IPS-15b (cell line): ENCODE data around the gene ROGDI.
A peak's percentile ranks its signal among the peaks of the same experiment; 100 is the strongest.

Experiments
- H3K27me3 ChIP-seq: one replicate; pipeline ENCODE4 v1.6.1; 2013; ENCODE audit warnings: low read length; ENCODE audit not compliant: control insufficient read depth, insufficient read depth
- H3K36me3 ChIP-seq: one replicate; pipeline ENCODE4 v1.6.1; 2013; ENCODE audit warnings: low read length; ENCODE audit not compliant: control insufficient read depth, insufficient read depth
- H3K4me1 ChIP-seq: one replicate; pipeline ENCODE4 v1.6.1; 2013; ENCODE audit warnings: mild to moderate bottlenecking, low read length; ENCODE audit not compliant: control insufficient read depth, insufficient read depth
- H3K4me3 ChIP-seq: one replicate; pipeline ENCODE4 v1.5.1; 2013; ENCODE audit warnings: low read depth, low read length
- H3K9ac ChIP-seq: one replicate; pipeline ENCODE4 v1.6.1; 2013; ENCODE audit warnings: low read depth, mild to moderate bottlenecking, low read length
- H3K9me3 ChIP-seq: one replicate; pipeline ENCODE4 v1.6.1; 2013; ENCODE audit warnings: mild to moderate bottlenecking, low read length; ENCODE audit not compliant: control insufficient read depth, insufficient read depth

The ROGDI gene

GRCh38 chr16:4811773-4812172, 9.3 kb upstream of the ROGDI start:
- Histone ChIP-seq H3K4me3 (no peak overlapping the region), H3K36me3 (peaks cover 36% of the 10 kb centered on the region)

GRCh38 chr16:4811242-4811641, 8.8 kb upstream of the ROGDI start:
- Histone ChIP-seq H3K4me3 (no peak overlapping the region), H3K9ac (no peak overlapping the region), H3K9me3 (no peaks in the 10 kb centered on the region), H3K27me3 (no peaks in the 10 kb centered on the region), H3K4me1 (no peaks in the 10 kb centered on the region), H3K36me3 (peaks cover 40% of the 10 kb centered on the region)

More at GRCh38 chr16:4811773-4812172, 9.3 kb upstream of the ROGDI start:
- Histone ChIP-seq H3K4me1 (no peaks in the 10 kb centered on the region), H3K9me3 (no peaks in the 10 kb centered on the region), H3K27me3 (no peaks in the 10 kb centered on the region), H3K9ac (no peak overlapping the region)

GRCh38 chr16:4806280-4806679, 3.8 kb upstream of the ROGDI start:
- no peaks in the 10 kb centered on the region for H3K9me3 ChIP-seq
- H3K4me1 ChIP-seq, result no peaks in the 10 kb centered on the region
- no peak overlapping the region for H3K9ac ChIP-seq
- peaks cover 30% of the 10 kb centered on the region for H3K36me3 ChIP-seq
- no peak overlapping the region for H3K4me3 ChIP-seq
- no peaks in the 10 kb centered on the region for H3K27me3 ChIP-seq

- no peak overlapping the region for H3K4me3 ChIP-seq
- no peak overlapping the region for H3K9ac ChIP-seq
- no peaks in the 10 kb centered on the region for H3K4me1 ChIP-seq
- H3K9me3 ChIP-seq, result no peaks in the 10 kb centered on the region
- H3K27me3 ChIP-seq, result no peaks in the 10 kb centered on the region
- H3K36me3 ChIP-seq, result peaks cover 29% of the 10 kb centered on the region
These were observed 2.8 kb upstream of the ROGDI start for GRCh38 chr16:4805231-4805630.

GRCh38 chr16:4803898-4804762, 1.7 kb upstream of the ROGDI start:
- no peaks in the 10 kb centered on the region for H3K4me1 ChIP-seq
- H3K27me3 ChIP-seq, result no peaks in the 10 kb centered on the region
- no peak overlapping the region for H3K4me3 ChIP-seq
- no peaks in the 10 kb centered on the region for H3K9me3 ChIP-seq
- H3K36me3 ChIP-seq, result peaks cover 36% of the 10 kb centered on the region
- H3K9ac ChIP-seq, result no peak overlapping the region

GRCh38 chr16:4803401-4803844, 990 bp upstream of the ROGDI start:
- Histone ChIP-seq H3K9ac (no peak overlapping the region), H3K4me1 (no peaks in the 10 kb centered on the region), H3K9me3 (no peaks in the 10 kb centered on the region), H3K27me3 (no peaks in the 10 kb centered on the region), H3K4me3 (peak overlapping the region; percentile 63), H3K36me3 (peaks cover 38% of the 10 kb centered on the region)

- Histone ChIP-seq H3K36me3 (peaks cover 34% of the 10 kb centered on the region), H3K4me1 (no peaks in the 10 kb centered on the region)
These were observed 340 bp upstream of the ROGDI start for GRCh38 chr16:4802659-4803287.

GRCh38 chr16:4801051-4801961, 1.1 kb downstream of the ROGDI start:
- Histone ChIP-seq H3K4me3 (peak overlapping the region; percentile 63), H3K27me3 (no peaks in the 10 kb centered on the region)

More at GRCh38 chr16:4802659-4803287, 340 bp upstream of the ROGDI start:
- peak overlapping the region; percentile 63 for H3K4me3 ChIP-seq
- no peak overlapping the region for H3K9ac ChIP-seq
- H3K27me3 ChIP-seq, result no peaks in the 10 kb centered on the region
- no peaks in the 10 kb centered on the region for H3K9me3 ChIP-seq

GRCh38 chr16:4800290-4801041, 2.0 kb downstream of the ROGDI start:
- H3K36me3 ChIP-seq, result peaks cover 33% of the 10 kb centered on the region
- no peaks in the 10 kb centered on the region for H3K27me3 ChIP-seq
- H3K9ac ChIP-seq, result no peak overlapping the region
- H3K9me3 ChIP-seq, result no peaks in the 10 kb centered on the region
- no peaks in the 10 kb centered on the region for H3K4me1 ChIP-seq
- no peak overlapping the region for H3K4me3 ChIP-seq

More at GRCh38 chr16:4801051-4801961, 1.1 kb downstream of the ROGDI start:
- peak overlapping the region; percentile 65 for H3K9ac ChIP-seq
- no peaks in the 10 kb centered on the region for H3K4me1 ChIP-seq
- no peaks in the 10 kb centered on the region for H3K9me3 ChIP-seq
- peaks cover 33% of the 10 kb centered on the region for H3K36me3 ChIP-seq

GRCh38 chr16:4799171-4799855, 3.1 kb downstream of the ROGDI start:
- Histone ChIP-seq H3K4me3 (no peak overlapping the region), H3K27me3 (no peaks in the 10 kb centered on the region), H3K9ac (no peak overlapping the region), H3K9me3 (no peaks in the 10 kb centered on the region), H3K4me1 (no peaks in the 10 kb centered on the region), H3K36me3 (peaks cover 21% of the 10 kb centered on the region)
